SK-N-SH (cell line): Measurements from ENCODE around the gene CREB5.

Experiments
- CHD2 ChIP-seq: fragments of 150-350 bp; IDR thresholded peaks from 2 replicates; pipeline ENCODE4 v1.6.1; 2018; ENCODE audit warnings: low read length; ENCODE audit not compliant: partially characterized antibody
- GABPA ChIP-seq: IDR thresholded peaks from 2 replicates; pipeline ENCODE4 v1.4.0; 2012; ENCODE audit warnings: low read depth, mild to moderate bottlenecking
- GATA2 ChIP-seq: sonication (generic); formaldehyde crosslinking; IDR thresholded peaks from 2 replicates; pipeline ENCODE4 v1.5.0; 2020; ENCODE audit warnings: mild to moderate bottlenecking, missing genetic modification reagents
- JUND ChIP-seq: IDR thresholded peaks from 2 replicates; pipeline ENCODE4 v1.4.0; 2012
- RAD21 ChIP-seq: IDR thresholded peaks from 2 replicates; pipeline ENCODE4 v1.6.1; 2012; ENCODE audit warnings: mild to moderate bottlenecking, low read length
- RCOR1 ChIP-seq: fragments of 150-350 bp; IDR thresholded peaks from 2 replicates; pipeline ENCODE4 v1.6.1; 2017; ENCODE audit warnings: antibody characterized with exemption, low read length
- RFX5 ChIP-seq: IDR thresholded peaks from 2 replicates; pipeline ENCODE4 v1.6.1; 2012; ENCODE audit warnings: mild to moderate bottlenecking, improper control_type of control experiment, low read length
- TAF1 ChIP-seq: IDR thresholded peaks from 2 replicates; pipeline ENCODE4 v1.6.1; 2012; ENCODE audit warnings: low read depth, mild to moderate bottlenecking, low read length, moderate library complexity, borderline replicate concordance
- TF ChIP-seq, protein P1 (sequence below): IDR thresholded peaks from 2 replicates; pipeline ENCODE4 v1.4.0; 2012; ENCODE audit warnings: low read depth
- TF ChIP-seq, protein P2 (sequence below): fragments of 200-600 bp; sonication (generic); IDR thresholded peaks from 2 replicates; pipeline ENCODE4 v1.6.1; 2017; ENCODE audit warnings: antibody characterized with exemption, mild to moderate bottlenecking, moderate library complexity

DNA sequence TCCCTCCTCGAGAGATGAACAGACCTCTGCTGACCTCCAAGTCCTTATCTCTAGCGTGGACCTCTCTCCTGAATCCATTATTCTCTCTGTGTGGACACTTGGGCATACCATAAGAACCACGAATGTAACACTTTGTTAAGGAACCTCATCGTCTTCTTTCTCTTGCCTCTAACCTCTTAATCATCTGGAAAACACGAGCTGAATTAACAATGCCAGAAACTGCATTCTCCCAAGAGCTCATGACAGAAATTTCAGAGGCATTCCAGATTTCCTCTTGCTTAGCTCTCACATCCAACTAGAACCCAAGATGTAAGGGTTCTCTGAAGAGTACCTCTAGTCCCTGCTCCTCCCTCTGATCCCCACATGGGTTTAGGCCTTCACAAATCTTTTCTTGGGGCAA is 444.3 kb downstream of the CREB5 start:
- TF ChIP-seq TAF1 (no peak), RCOR1 (no peak), JUND (no peak), RAD21 (no peak), GATA2 (CRISPR knock-in tag) (no peak), GABPA (no peak), RFX5 (no peak), CHD2 (no peak)
- TF ChIP-seq, protein P1, sequence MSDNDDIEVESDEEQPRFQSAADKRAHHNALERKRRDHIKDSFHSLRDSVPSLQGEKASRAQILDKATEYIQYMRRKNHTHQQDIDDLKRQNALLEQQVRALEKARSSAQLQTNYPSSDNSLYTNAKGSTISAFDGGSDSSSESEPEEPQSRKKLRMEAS: no peak
- TF ChIP-seq, protein P2, sequence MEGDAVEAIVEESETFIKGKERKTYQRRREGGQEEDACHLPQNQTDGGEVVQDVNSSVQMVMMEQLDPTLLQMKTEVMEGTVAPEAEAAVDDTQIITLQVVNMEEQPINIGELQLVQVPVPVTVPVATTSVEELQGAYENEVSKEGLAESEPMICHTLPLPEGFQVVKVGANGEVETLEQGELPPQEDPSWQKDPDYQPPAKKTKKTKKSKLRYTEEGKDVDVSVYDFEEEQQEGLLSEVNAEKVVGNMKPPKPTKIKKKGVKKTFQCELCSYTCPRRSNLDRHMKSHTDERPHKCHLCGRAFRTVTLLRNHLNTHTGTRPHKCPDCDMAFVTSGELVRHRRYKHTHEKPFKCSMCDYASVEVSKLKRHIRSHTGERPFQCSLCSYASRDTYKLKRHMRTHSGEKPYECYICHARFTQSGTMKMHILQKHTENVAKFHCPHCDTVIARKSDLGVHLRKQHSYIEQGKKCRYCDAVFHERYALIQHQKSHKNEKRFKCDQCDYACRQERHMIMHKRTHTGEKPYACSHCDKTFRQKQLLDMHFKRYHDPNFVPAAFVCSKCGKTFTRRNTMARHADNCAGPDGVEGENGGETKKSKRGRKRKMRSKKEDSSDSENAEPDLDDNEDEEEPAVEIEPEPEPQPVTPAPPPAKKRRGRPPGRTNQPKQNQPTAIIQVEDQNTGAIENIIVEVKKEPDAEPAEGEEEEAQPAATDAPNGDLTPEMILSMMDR: no peak
